SKM-1 (cell line): ENCODE results near the gene IHH.
A peak's percentile ranks its signal among the peaks of the same experiment; 100 is the strongest.

Source experiments
- DNase-seq: peaks from one replicate; lab custom pipeline; 2025; ENCODE audit not compliant: unreplicated experiment; lab: John Stamatoyannopoulos, UW

Gene IHH

GRCh38 chr2:219060821-219061791, at the start of gene IHH:
Gene IHH, minus strand, starts transcription at chr2:219060921. Its CDS starts 454 bp downstream, at chr2:219060467.
- DNase-seq: no peak

GRCh38 chr2:219109471-219109870, 48.8 kb upstream of the IHH start:
- DNase-seq: peak; percentile 74

GRCh38 chr2:219107758-219108157, 47.0 kb upstream of the IHH start:
- DNase-seq: no peak

- no peak for DNase-seq
These were observed 45.5 kb upstream of the IHH start for GRCh38 chr2:219106251-219106650.

GRCh38 chr2:219104107-219105035, 43.6 kb upstream of the IHH start:
- peak; percentile 62 for DNase-seq

- no peak for DNase-seq
These were observed 38.6 kb upstream of the IHH start for GRCh38 chr2:219099329-219099728.

GRCh38 chr2:219095406-219095935, 34.8 kb upstream of the IHH start:
- DNase-seq: no peak

GRCh38 chr2:219094171-219094570, 33.5 kb upstream of the IHH start:
- DNase-seq: no peak

- no peak for DNase-seq
These were observed 29.9 kb upstream of the IHH start for GRCh38 chr2:219090436-219091299.

- no peak for DNase-seq
These were observed 28.6 kb upstream of the IHH start for GRCh38 chr2:219089330-219089729.

GRCh38 chr2:219087848-219088247, 27.1 kb upstream of the IHH start:
- no peak for DNase-seq

GRCh38 chr2:219087361-219087760, 26.6 kb upstream of the IHH start:
- DNase-seq: no peak

GRCh38 chr2:219086196-219086595, 25.5 kb upstream of the IHH start:
- DNase-seq: no peak

- no peak for DNase-seq
These were observed 24.1 kb upstream of the IHH start for GRCh38 chr2:219084791-219085190.

GRCh38 chr2:219082332-219082958, 21.7 kb upstream of the IHH start:
- no peak for DNase-seq

GRCh38 chr2:219081701-219082331, 21.1 kb upstream of the IHH start:
- peak; percentile 28 for DNase-seq

GRCh38 chr2:219081096-219081495, 20.4 kb upstream of the IHH start:
- no peak for DNase-seq

- no peak for DNase-seq
These were observed 18.7 kb upstream of the IHH start for GRCh38 chr2:219079417-219079816.

- no peak for DNase-seq
These were observed 18.2 kb upstream of the IHH start for GRCh38 chr2:219078951-219079350.
